ENCODE results near the gene IARS1. TPM values are rescaled to one million over a fixed set of nuclear protein-coding genes. Genes with fewer than 3 reads are reported as not detected.

IARS1 gene
- polyA plus RNA-seq, 1 of the 3 experiments (the other 2 are of a cell fraction) = 30.4 TPM

DNA sequence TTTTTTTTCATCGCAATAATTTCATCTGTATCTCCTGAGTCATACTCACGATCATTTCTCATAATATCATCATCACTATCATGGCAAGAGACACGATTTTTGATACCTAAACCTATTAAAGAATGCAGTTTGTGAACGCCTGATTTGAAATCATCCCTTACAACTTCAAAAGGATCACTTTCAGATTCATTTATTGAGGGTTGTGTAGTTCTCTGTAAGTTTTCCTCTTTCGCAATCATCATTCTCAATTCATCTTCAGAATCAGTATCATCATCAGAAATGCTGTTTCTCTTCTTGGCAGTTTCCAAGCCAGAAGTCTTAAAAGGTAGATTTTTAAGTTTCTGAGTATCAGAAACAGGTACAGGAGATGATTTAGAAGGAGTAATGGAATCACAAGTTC is 22.0 kb upstream of the IARS1 start:
- CTCF ChIA-PET = no interaction called here
- 93% methylated on average over 5 of the region's 5 CpGs for WGBS (ENCODE audit: low lambda C conversion rate)

DNA sequence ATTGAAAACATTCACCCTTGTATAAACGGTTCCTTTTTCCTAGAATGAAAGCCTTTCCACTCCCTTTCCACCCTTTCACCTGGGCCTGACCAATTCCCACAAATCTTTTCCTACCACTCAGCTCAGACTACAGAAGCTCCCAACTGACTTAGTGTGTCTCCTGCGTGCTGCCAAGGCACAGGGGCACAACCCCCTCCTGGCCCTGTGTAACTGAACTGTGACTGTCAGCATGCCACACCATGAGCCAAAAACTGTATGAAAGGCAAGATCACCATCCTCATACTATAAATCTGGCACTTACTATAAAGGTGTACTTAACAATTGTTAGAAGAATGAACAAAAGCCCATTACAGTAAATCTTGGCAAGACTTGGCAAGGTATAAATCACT is 20.1 kb upstream of the IARS1 start:
- Histone ChIP-seq H3K79me2 (ENCODE audit: insufficient read depth) (peaks cover 18% of the 10 kb centered on the region; the same call in 1 of the 2 replicates), H4K20me1 (ENCODE audit: insufficient read depth) (no peaks in the 10 kb centered on the region), H3K9me2 (no peaks in the 10 kb centered on the region), H3K4me3 (ENCODE audit: low read depth in 2 of 2, low read length in 1 of 2) (no peak overlapping the region), H2AFZ (ENCODE audit: low read depth) (no peak overlapping the region), H3F3A (replicated peaks; ENCODE audit: insufficient read depth) (no peaks in the 10 kb centered on the region), H3K36me3 (replicated peaks in 1 of 2; ENCODE audit: control insufficient read depth in 1 of 2, insufficient read depth in 2 of 2, low read length in 1 of 2) (peaks cover 56 to 61% of the 10 kb centered on the region in 2 experiments), H3K4me2 (no peak overlapping the region), H3K27me3 (ENCODE audit: insufficient read depth) (no peaks in the 10 kb centered on the region), H3K9me3 (no peaks in the 10 kb centered on the region), H3K9ac (no peak overlapping the region), H3K27ac (ENCODE audit: low read depth in 2 of 2, low read length in 1 of 2) (peak overlapping the region in 1 of 2 experiments; percentile 48; a peak in 2 of 4 replicates), H3K4me1 (ENCODE audit: control insufficient read depth in 1 of 2, insufficient read depth in 2 of 2, low read depth in 1 of 2, low read length in 1 of 2) (peaks cover 0 to 7% of the 10 kb centered on the region in 2 experiments; a peak in 2 of 4 replicates)
- DNase-seq = no peak
- ChIA-PET POLR2A (no interaction called here), CTCF (interaction anchor here (0.7 to 1.1 kb wide), 2 partner anchors 108 to 173 kb away, joined by 3 read pairs; no protein-coding TSS in a partner anchor)
- TF ChIP-seq CHD2 (IDR thresholded peaks at IDR 0.05; ENCODE audit: low read length, partially characterized antibody) (no peak), EZH2phosphoT487 (IDR thresholded peaks at IDR 0.05; ENCODE audit: borderline replicate concordance, low read depth) (no peak), POLR2AphosphoS5 (IDR thresholded peaks at IDR 0.05; ENCODE audit: low read depth, low read length) (no peak), TEAD4 (IDR thresholded peaks at IDR 0.05; ENCODE audit: borderline replicate concordance, insufficient read depth) (no peak), SIN3A (IDR thresholded peaks at IDR 0.05; ENCODE audit: borderline replicate concordance, low read depth, low read length) (no peak), FOXJ3 (CRISPR knock-in tag; IDR thresholded peaks at IDR 0.05) (no peak), FOXM1 (IDR thresholded peaks at IDR 0.05; ENCODE audit: low read depth) (no peak)
- TF ChIP-seq, protein P1, sequence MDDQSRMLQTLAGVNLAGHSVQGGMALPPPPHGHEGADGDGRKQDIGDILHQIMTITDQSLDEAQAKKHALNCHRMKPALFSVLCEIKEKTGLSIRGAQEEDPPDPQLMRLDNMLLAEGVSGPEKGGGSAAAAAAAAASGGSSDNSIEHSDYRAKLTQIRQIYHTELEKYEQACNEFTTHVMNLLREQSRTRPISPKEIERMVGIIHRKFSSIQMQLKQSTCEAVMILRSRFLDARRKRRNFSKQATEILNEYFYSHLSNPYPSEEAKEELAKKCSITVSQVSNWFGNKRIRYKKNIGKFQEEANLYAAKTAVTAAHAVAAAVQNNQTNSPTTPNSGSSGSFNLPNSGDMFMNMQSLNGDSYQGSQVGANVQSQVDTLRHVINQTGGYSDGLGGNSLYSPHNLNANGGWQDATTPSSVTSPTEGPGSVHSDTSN (IDR thresholded peaks at IDR 0.05) = no peak
- 63% methylated on average over 2 of the region's 2 CpGs for WGBS (ENCODE audit: low lambda C conversion rate)

More for the DNA sequence above, 22.0 kb upstream of the IARS1 start:
- H3K36me3 ChIP-seq (replicated peaks in 1 of 2; ENCODE audit: control insufficient read depth in 1 of 2, insufficient read depth in 2 of 2, low read length in 1 of 2) = peaks cover 55 to 61% of the 10 kb centered on the region in 2 experiments
- H3K27ac ChIP-seq (ENCODE audit: low read depth in 2 of 2, low read length in 1 of 2) = no peak overlapping the region
- no peaks in the 10 kb centered on the region for H3K9me3 ChIP-seq
- H3F3A ChIP-seq (replicated peaks; ENCODE audit: insufficient read depth) = no peaks in the 10 kb centered on the region
- POLR2A ChIA-PET = no interaction called here
- peaks cover 0 to 7% of the 10 kb centered on the region in 2 experiments; a peak in 2 of 4 replicates for H3K4me1 ChIP-seq (ENCODE audit: control insufficient read depth in 1 of 2, insufficient read depth in 2 of 2, low read depth in 1 of 2, low read length in 1 of 2)
- TF ChIP-seq, protein P2, sequence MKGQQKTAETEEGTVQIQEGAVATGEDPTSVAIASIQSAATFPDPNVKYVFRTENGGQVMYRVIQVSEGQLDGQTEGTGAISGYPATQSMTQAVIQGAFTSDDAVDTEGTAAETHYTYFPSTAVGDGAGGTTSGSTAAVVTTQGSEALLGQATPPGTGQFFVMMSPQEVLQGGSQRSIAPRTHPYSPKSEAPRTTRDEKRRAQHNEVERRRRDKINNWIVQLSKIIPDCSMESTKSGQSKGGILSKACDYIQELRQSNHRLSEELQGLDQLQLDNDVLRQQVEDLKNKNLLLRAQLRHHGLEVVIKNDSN (IDR thresholded peaks at IDR 0.05; ENCODE audit: borderline replicate concordance, low read depth) = no peak
- TF ChIP-seq, protein P3, sequence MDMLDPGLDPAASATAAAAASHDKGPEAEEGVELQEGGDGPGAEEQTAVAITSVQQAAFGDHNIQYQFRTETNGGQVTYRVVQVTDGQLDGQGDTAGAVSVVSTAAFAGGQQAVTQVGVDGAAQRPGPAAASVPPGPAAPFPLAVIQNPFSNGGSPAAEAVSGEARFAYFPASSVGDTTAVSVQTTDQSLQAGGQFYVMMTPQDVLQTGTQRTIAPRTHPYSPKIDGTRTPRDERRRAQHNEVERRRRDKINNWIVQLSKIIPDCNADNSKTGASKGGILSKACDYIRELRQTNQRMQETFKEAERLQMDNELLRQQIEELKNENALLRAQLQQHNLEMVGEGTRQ (IDR thresholded peaks at IDR 0.05; ENCODE audit: borderline replicate concordance, low read depth, low read length) = no peak
- TF ChIP-seq, protein P4, sequence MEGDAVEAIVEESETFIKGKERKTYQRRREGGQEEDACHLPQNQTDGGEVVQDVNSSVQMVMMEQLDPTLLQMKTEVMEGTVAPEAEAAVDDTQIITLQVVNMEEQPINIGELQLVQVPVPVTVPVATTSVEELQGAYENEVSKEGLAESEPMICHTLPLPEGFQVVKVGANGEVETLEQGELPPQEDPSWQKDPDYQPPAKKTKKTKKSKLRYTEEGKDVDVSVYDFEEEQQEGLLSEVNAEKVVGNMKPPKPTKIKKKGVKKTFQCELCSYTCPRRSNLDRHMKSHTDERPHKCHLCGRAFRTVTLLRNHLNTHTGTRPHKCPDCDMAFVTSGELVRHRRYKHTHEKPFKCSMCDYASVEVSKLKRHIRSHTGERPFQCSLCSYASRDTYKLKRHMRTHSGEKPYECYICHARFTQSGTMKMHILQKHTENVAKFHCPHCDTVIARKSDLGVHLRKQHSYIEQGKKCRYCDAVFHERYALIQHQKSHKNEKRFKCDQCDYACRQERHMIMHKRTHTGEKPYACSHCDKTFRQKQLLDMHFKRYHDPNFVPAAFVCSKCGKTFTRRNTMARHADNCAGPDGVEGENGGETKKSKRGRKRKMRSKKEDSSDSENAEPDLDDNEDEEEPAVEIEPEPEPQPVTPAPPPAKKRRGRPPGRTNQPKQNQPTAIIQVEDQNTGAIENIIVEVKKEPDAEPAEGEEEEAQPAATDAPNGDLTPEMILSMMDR (IDR thresholded peaks at IDR 0.05) = no peak
- no peak for TF ChIP-seq JUND (IDR thresholded peaks at IDR 0.05)
- H4K20me1 ChIP-seq (ENCODE audit: insufficient read depth) = no peaks in the 10 kb centered on the region
- no peak overlapping the region for H3K4me2 ChIP-seq
- H3K9me2 ChIP-seq = no peaks in the 10 kb centered on the region
- peaks cover 18% of the 10 kb centered on the region; the same call in 1 of the 2 replicates for H3K79me2 ChIP-seq (ENCODE audit: insufficient read depth)
- no peaks in the 10 kb centered on the region for H3K27me3 ChIP-seq (ENCODE audit: insufficient read depth)
- no peak for DNase-seq
- H3K9ac ChIP-seq = no peak overlapping the region
- H2AFZ ChIP-seq (ENCODE audit: low read depth) = no peak overlapping the region
- no peak overlapping the region for H3K4me3 ChIP-seq (ENCODE audit: low read depth in 2 of 2, low read length in 1 of 2)

Measured in SK-N-SH (cell line).